Measurements from ENCODE around the gene USP25. TPM values are rescaled to one million over a fixed set of nuclear protein-coding genes. Genes with fewer than 3 reads are reported as not detected.

USP25 gene
- total and polyA plus RNA-seq, 9 of the 15 experiments (the other 6 are each of a cell fraction or from before 2014, with no cell fraction given) = 7.8 to 44.9 (median 31.4) TPM

GRCh38 chr21:15706696-15707095 lies 23.1 kb upstream of the USP25 start (continued):
- TF ChIP-seq PKNOX1 (IDR thresholded peaks at IDR 0.05) (no peak), ZEB2 (IDR thresholded peaks at IDR 0.05) (no peak), ZNF586 (CRISPR knock-in tag; conservative IDR thresholded peaks at IDR 0.05) (no peak), SIRT6 (IDR thresholded peaks at IDR 0.05; ENCODE audit: low read depth, low read length) (no peak)

GRCh38 chr21:15713412-15713811 lies 16.4 kb upstream of the USP25 start:
- WGBS (ENCODE audit: insufficient coverage, low coverage, missing lambda C conversion rate) = 13% methylated on average over 1 of the region's 1 CpG
- TF ChIP-seq RB1 (IDR thresholded peaks at IDR 0.05; ENCODE audit: low read depth) (no peak), ZSCAN32 (CRISPR knock-in tag; IDR thresholded peaks at IDR 0.05) (no peak), TFE3 (CRISPR knock-in tag; IDR thresholded peaks at IDR 0.05) (no peak), PTTG1 (tag; IDR thresholded peaks at IDR 0.05; ENCODE audit: low read depth) (no peak), HDAC2 (IDR thresholded peaks at IDR 0.05) (no peak), PHF8 (IDR thresholded peaks at IDR 0.05; ENCODE audit: borderline replicate concordance, low read length) (no peak), NELFE (IDR thresholded peaks at IDR 0.05; ENCODE audit: insufficient read depth, insufficient read length) (no peak), POLR3G (IDR thresholded peaks at IDR 0.05; ENCODE audit: extremely low read depth, insufficient read length, insufficient replicate concordance) (no peak), SRF (CRISPR knock-in tag; IDR thresholded peaks at IDR 0.05) (no peak), HSF4 (CRISPR knock-in tag; IDR thresholded peaks at IDR 0.05; ENCODE audit: borderline replicate concordance) (no peak), CREM (IDR thresholded peaks at IDR 0.05; ENCODE audit: low read depth) (no peak), TRIM24 (IDR thresholded peaks at IDR 0.05) (no peak), NR2F6 (CRISPR knock-in tag; IDR thresholded peaks at IDR 0.05) (no peak), ZFP1 (CRISPR knock-in tag; IDR thresholded peaks at IDR 0.05) (no peak)
- Histone ChIP-seq H3K27ac (ENCODE audit: extremely low read depth, low read depth, low read length) (no peak overlapping the region), H3K79me2 (ENCODE audit: control insufficient read depth, insufficient read depth, low read length) (no peaks in the 10 kb centered on the region), H2AFZ (ENCODE audit: low read depth, low read length) (no peak overlapping the region), H3K4me3 (no peak overlapping the region), H3K4me1 (replicated peaks in 1 of 2; ENCODE audit: control insufficient read depth in 2 of 2, insufficient read depth in 2 of 2, low read length in 2 of 2) (no peaks in the 10 kb centered on the region), H3K9ac (ENCODE audit: insufficient read depth in 1 of 2, low read depth in 2 of 2, low read length in 2 of 2) (no peak overlapping the region), H3K36me3 (ENCODE audit: control insufficient read depth, insufficient read depth, low read length) (no peaks in the 10 kb centered on the region), H3K9me3 (replicated peaks; ENCODE audit: control insufficient read depth, insufficient read depth, low read depth, low read length) (no peaks in the 10 kb centered on the region), H4K20me1 (replicated peaks; ENCODE audit: control insufficient read depth, insufficient read depth, low read length) (no peaks in the 10 kb centered on the region), H3K27me3 (ENCODE audit: control insufficient read depth in 2 of 2, insufficient read depth in 2 of 2, low read length in 2 of 2) (peaks cover 0 to 2% of the 10 kb centered on the region in 2 experiments; a peak in 1 of 5 replicates), H3K9me1 (ENCODE audit: control insufficient read depth, insufficient read depth, low read length) (no peaks in the 10 kb centered on the region), H3K4me2 (ENCODE audit: insufficient read depth, low read length) (no peak overlapping the region)
- POLR2A ChIA-PET = no interaction called here
- no TSS peak for BruUV-seq (replicated peaks)
- ATAC-seq = no peak
- FAIRE-seq = no peak
- CTCF ChIA-PET (ENCODE audit: low intra/inter-chr PET ratio) = no interaction called here
- DNase-seq (ENCODE audit: extremely low read depth in 1 of 4, low spot score in 3 of 4) = no peak
- intact Hi-C loops (cut with micrococcal nuclease) = no loop called here
- in situ Hi-C loops (cut with MboI) = no loop called here
